Urothelium cell line (cell line): ENCODE results near the gene AGMO.
"Not testable (repeated sequence)": the region's sequence is repeated elsewhere in the genome, so short reads cannot be mapped to it uniquely, and the experiment has no call there.

Experiments used
- DNase-seq: peaks from one replicate; pipeline ENCODE4 v3.0.0; 2011; ENCODE audit warnings: low spot score, mixed read lengths
- FAIRE-seq: peaks from 2 replicates; lab custom pipeline; 2011; peaks lifted over from hg19 to GRCh38; lab: Jason Lieb, UNC

Gene AGMO

DNA sequence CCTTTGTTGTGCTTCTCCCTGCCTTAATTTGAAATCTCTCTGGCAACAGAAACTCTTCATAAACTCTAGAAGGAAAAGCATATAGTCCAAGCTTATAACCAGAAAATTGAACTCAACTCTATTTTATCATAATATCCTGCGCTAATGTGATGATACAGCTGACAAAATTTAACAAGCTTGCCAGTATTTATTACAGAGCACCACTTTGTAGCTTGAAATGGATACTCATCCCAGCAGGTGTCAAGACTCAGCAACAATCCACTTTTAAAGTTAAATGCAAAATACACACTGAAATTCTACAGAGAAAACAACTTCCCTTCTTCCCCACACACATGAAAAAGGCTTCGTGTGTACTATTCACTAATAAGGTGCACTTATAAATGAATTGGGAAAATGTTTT lies 228.9 kb downstream of the AGMO start:
- FAIRE-seq (no peak), DNase-seq (no peak)

DNA sequence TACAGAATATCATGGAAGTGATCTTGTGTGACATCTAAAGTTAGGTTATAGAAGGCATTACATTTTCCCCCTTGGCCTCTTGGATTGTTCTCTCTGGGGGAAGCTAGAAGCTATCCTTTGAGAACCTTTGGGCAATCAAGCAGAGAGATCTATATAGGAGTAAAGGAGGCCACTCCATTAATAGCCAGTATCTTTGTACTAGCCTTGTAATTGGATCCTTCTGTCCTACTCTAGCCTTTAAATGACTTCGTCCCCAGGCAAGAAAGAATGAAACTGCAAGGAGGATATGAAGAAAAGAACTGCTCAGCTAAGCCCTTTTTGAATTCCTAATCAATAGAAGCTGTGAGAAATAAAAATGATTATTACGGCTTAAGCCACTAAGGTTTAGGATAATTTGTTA lies 230.9 kb downstream of the AGMO start:
- FAIRE-seq (no peak), DNase-seq (no peak)

DNA sequence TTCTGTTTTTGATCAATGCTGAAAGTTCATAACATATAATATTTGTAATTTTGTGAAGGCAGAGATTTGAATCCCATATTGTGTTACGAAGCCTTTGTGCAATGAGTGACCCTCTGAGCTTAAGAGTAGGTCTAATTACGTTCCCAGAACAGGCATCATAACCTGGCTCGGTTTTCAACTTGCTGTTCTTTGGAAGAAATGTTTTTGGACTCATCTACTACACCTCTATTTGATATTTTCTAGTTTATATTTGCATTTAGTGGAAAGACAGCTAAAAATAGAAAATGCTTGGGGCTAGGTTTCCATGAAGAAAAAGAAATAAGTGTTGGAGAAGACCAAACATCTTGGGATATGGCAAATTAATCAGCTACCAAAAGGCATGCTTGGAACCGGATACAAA lies 234.8 kb downstream of the AGMO start:
- FAIRE-seq (no peak), DNase-seq (no peak)

DNA sequence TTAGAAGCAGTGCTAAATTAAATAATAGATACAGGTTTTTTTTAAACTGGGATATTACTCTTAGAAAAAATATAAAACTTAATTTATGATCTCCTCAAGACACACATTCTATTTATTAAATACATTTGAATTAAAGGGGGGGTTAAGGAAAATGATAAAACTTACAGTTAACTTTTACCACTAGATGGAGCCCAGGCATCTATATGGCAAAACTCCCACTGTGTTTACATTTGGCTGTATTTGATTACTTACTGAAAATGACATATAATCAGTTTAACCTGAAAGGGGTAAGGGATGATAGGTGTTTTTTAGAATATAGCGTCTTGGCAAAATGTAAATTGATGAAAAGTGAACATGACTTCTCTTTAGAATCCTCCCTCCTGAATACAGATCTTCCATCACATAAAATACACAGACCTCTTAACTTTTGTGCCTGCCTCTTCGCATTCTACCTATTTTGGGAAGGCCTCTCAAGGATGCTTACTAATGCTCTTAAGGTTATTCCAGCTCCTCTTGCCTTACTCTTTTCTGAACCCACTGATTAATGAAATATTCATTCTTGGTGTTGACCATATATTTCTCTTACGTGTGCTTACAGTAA lies 235.7 kb downstream of the AGMO start:
- FAIRE-seq (no peak), DNase-seq (peak; percentile 5)

DNA sequence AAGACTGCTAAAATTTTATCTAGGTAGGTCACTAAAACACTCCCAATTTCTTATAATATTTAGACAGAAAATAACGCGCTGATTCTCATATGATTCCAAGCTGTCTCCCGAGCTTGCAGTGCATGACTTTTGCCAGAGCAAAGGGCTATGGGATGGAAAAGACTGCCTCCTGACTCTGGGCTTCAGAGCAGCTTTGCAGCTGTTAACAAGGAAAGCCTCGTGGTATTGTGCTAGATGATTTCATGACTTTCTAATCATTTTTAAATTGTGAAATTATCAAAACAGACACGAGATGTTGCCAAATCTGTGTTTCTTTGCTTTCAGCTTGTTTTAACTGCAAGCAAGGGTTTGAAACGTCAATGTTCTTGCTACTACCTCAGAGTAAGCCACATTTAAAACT lies 238.3 kb downstream of the AGMO start:
- no peak for FAIRE-seq
- no peak for DNase-seq

- FAIRE-seq (no peak), DNase-seq (no peak)
Measured at GRCh38 chr7:15317215-15317614, 244.6 kb downstream of the AGMO start.

- DNase-seq (no peak), FAIRE-seq (no peak)
Measured at GRCh38 chr7:15315678-15316077, 246.1 kb downstream of the AGMO start.

DNA sequence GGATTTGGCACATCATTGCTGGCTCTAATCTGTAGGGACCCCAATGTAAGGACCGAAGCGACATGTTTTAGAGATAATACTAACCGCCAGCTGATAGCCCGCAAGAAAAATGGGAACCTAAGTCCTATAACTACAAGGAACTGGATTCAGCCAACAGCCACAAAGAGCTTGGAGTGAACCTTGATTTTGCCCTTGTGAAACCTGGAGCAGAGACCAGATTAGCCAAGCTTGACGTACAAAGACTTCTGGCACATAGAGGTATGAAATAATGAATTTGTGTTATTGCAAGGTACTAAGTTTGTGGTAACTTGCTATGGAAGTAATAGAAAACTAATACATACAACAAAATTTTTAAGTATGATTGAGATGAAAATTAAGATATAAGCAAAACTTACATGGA lies 246.9 kb downstream of the AGMO start:
- FAIRE-seq: no peak
- no peak for DNase-seq

- no peak for DNase-seq
- no peak for FAIRE-seq
Measured at GRCh38 chr7:15313361-15313760, 248.5 kb downstream of the AGMO start.

GRCh38 chr7:15309872-15310271 lies 251.9 kb downstream of the AGMO start:
- DNase-seq (no peak), FAIRE-seq (no peak)

GRCh38 chr7:15308821-15309220 lies 253.0 kb downstream of the AGMO start:
- FAIRE-seq: no peak
- no peak for DNase-seq

GRCh38 chr7:15306296-15306695 lies 255.5 kb downstream of the AGMO start:
- DNase-seq (no peak), FAIRE-seq (no peak)

GRCh38 chr7:15305002-15305600 lies 256.7 kb downstream of the AGMO start:
- FAIRE-seq: no peak
- peak; percentile 44 for DNase-seq

GRCh38 chr7:15303357-15303756 lies 258.5 kb downstream of the AGMO start:
- FAIRE-seq: no peak
- DNase-seq: no peak

- not testable (repeated sequence) for DNase-seq, FAIRE-seq
Measured at GRCh38 chr7:15300986-15301385, 260.8 kb downstream of the AGMO start.

DNA sequence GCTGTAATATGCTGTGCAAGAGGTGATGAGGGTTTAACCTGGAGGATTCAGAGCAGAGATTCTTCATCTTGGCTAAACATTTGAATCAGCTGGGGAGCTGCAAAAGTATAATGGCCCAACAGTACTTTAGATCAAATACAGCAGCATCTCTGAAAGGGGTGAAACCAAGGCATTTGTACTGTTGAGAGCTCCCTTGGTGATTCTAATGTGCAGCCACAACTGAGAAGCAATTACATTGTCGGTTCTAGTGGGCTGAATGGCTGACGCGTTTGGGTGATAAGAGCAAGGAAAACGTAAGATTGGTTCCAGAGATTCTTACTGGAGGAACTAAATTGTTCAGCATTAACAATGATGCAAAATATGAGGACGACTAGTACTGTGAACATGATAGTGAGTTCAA lies 269.7 kb downstream of the AGMO start:
- DNase-seq: no peak
- no peak for FAIRE-seq

- no peak for FAIRE-seq
Measured at GRCh38 chr7:15291699-15292098, 270.1 kb downstream of the AGMO start.

GRCh38 chr7:15288741-15289140 lies 273.1 kb downstream of the AGMO start:
- no peak for DNase-seq
- no peak for FAIRE-seq

More at GRCh38 chr7:15291699-15292098, 270.1 kb downstream of the AGMO start:
- DNase-seq: no peak

GRCh38 chr7:15284396-15284795 lies 277.4 kb downstream of the AGMO start:
- DNase-seq: no peak

GRCh38 chr7:15280078-15280733 lies 281.6 kb downstream of the AGMO start:
- DNase-seq (no peak), FAIRE-seq (no peak)

More at GRCh38 chr7:15284396-15284795, 277.4 kb downstream of the AGMO start:
- no peak for FAIRE-seq

DNA sequence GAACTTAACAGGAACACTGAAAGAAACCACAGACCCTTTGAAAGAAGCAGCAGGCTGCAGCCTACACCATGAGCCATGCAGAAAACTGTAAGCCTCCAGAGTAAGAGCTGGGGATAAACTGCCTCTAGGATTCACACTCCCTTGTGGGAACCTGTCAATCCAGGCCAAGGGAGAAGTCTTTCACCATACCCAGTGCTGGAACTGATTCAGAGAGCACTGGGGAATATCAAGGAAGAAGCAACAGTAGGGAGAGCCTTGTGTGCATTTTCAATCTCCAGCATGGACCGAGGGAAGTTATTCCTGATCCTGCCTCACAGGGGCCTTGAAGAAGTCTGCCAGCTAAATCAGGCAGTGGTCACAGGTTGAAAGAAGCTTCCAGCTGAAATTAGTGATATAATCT lies 282.2 kb downstream of the AGMO start:
- FAIRE-seq: no peak

DNA sequence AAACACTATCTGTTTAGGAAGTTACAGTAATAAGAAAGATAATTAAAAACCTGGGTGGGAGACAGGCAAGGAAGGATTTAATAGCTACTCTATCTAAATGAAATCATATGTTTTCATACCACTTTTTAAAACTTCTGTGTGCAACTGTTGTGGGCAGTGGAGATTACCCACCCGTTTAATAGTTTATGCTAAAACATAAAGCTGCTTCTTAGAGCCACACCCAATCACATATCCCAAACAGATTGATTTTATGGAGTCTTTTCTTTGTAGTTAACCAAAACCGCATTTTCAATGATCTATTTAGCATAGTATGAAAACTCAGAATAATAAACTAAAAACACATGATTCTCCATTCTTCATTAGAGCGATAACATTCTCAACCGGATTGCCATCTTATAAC lies 304.1 kb downstream of the AGMO start:
- FAIRE-seq (no peak), DNase-seq (no peak)

More for the DNA sequence above, 282.2 kb downstream of the AGMO start:
- no peak for DNase-seq
